Endodermal cell (in vitro differentiated cells): ENCODE measurements around the gene POU2F3. TPM values are rescaled to one million over a fixed set of nuclear protein-coding genes. Genes with fewer than 3 reads are reported as not detected.

Experiments used
- DNase-seq: peaks from one replicate; pipeline ENCODE4 v3.0.0-alpha.2; 2017
- H3K27ac ChIP-seq: 2 replicates; pipeline ENCODE4 v1.5.1; 2013; ENCODE audit warnings: mild to moderate bottlenecking, low read depth, low read length, moderate library complexity
- H3K27me3 ChIP-seq: 2 replicates; pipeline ENCODE4 v1.6.1; 2013; ENCODE audit warnings: mild to moderate bottlenecking, low read length, moderate library complexity; ENCODE audit not compliant: insufficient read depth, control insufficient read depth, poor library complexity, severe bottlenecking
- H3K36me3 ChIP-seq: 2 replicates; pipeline ENCODE4 v1.7.0; 2013; ENCODE audit warnings: mild to moderate bottlenecking, low read length, moderate library complexity; ENCODE audit not compliant: control insufficient read depth, insufficient read depth
- H3K4me1 ChIP-seq: one replicate; pipeline ENCODE4 v1.7.0; 2013; ENCODE audit warnings: low read length; ENCODE audit not compliant: control insufficient read depth, insufficient read depth
- H3K4me3 ChIP-seq: 2 replicates; pipeline ENCODE4 v1.5.1; 2013; ENCODE audit warnings: mild to moderate bottlenecking, low read length, moderate library complexity
- H3K9ac ChIP-seq: 2 replicates; pipeline ENCODE4 v1.6.1; 2013; ENCODE audit warnings: mild to moderate bottlenecking, low read length, moderate library complexity; ENCODE audit not compliant: poor library complexity, severe bottlenecking; ENCODE audit errors: extremely low read depth
- H3K9me3 ChIP-seq: 2 replicates; pipeline ENCODE4 v1.6.1; 2013; ENCODE audit warnings: mild to moderate bottlenecking, low read length, moderate library complexity; ENCODE audit not compliant: control insufficient read depth
- H3K27ac Mint-ChIP-seq: 2 replicates; pipeline ENCODE4 v1.8.0; 2020; ENCODE audit warnings: mixed read lengths
- H3K27me3 Mint-ChIP-seq: 2 replicates; pipeline ENCODE4 v1.8.0; 2021; ENCODE audit warnings: mild to moderate bottlenecking, mixed read lengths; ENCODE audit not compliant: insufficient read depth
- H3K36me3 Mint-ChIP-seq: 2 replicates; pipeline ENCODE4 v1.8.0; 2020; ENCODE audit warnings: low read depth, mixed read lengths
- H3K4me1 Mint-ChIP-seq: 2 replicates; pipeline ENCODE4 v1.8.0; 2020; ENCODE audit warnings: mixed read lengths
- H3K4me3 Mint-ChIP-seq: 2 replicates; pipeline ENCODE4 v1.8.0; 2020; ENCODE audit warnings: mild to moderate bottlenecking, moderate library complexity, mixed read lengths
- H3K9me3 Mint-ChIP-seq: 2 replicates; pipeline ENCODE4 v1.8.0; 2020; ENCODE audit warnings: mild to moderate bottlenecking, mixed read lengths
- CTCF ChIP-seq: fragments of 200-600 bp; sonication (generic); conservative IDR thresholded peaks from 2 replicates; pipeline ENCODE4 v1.5.0; 2021; ENCODE audit warnings: antibody characterized with exemption, mild to moderate bottlenecking
- WGBS, 2 experiments: methylation state at CpG; one replicate each; pipeline versions ENCODE4 v1.1.5 to v1.1.7; 2013; ENCODE audit warnings: missing lambda C conversion rate in 2 of 2, mixed read lengths in 1 of 2; ENCODE audit not compliant: insufficient coverage in 1 of 2, insufficient read length in 1 of 2; 5-methylcytosine and 5-hydroxymethylcytosine counted together
- total RNA-seq, 2 donors: library from RNA; stranded (reverse); fragmentation: NEBNext Ultra II Directional in 1 of 2; extraction: Animal tissue kit (Norgen Biotek cat#: 25700) in 1 of 2; gene quantifications; 2 replicates in 1 of 2; 3 replicates in 1 of 2; pipeline ENCODE4 v1.2.1, GENCODE V29; 2021

The POU2F3 gene
- total RNA-seq, 2 donors from 2014 or later, result 0.46 TPM; not detected in 1

GRCh38 chr11:120261931-120262330 is 22.0 kb downstream of the POU2F3 start:
- Histone ChIP-seq H3K27ac (no peak overlapping the region), H3K36me3 (no peaks in the 10 kb centered on the region), H3K27me3 (no peaks in the 10 kb centered on the region), H3K4me3 (no peak overlapping the region), H3K9me3 (no peaks in the 10 kb centered on the region), H3K9ac (no peak overlapping the region), H3K4me1 (no peaks in the 10 kb centered on the region)
- DNase-seq, result no peak
- no peak for TF ChIP-seq CTCF
- H3K9me3 Mint-ChIP-seq, result no peaks in the 10 kb centered on the region
- H3K36me3 Mint-ChIP-seq, result no peaks in the 10 kb centered on the region
- H3K4me3 Mint-ChIP-seq, result no peak overlapping the region
- peaks cover 34% of the 10 kb centered on the region for H3K27me3 Mint-ChIP-seq
- H3K4me1 Mint-ChIP-seq, result peaks cover 17% of the 10 kb centered on the region
- 94 to 100% methylated on average over 2 to 3 of the region's 3 CpGs for WGBS, 2 experiments
- no peak overlapping the region for H3K27ac Mint-ChIP-seq

DNA sequence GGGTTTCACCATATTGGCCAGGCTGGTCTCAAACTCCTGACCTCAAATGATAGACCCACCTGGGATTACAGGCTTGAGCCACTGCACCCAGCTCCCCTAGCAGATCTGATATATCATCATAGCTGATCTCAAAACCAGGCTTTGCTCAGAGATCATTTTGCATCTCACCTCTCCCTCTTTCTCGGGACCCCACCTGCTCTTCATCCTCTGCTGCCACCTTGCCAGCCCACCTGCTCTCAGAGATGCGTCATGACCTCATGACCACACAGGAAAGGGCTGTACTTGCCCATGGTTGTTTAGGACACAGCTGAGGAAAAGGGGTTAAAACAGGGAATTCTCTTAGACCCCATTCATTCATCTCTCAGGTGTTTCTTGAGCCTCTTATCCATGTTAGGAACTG is 27.4 kb downstream of the POU2F3 start:
- Mint-ChIP-seq H3K27ac (no peak overlapping the region), H3K9me3 (no peaks in the 10 kb centered on the region), H3K27me3 (peaks cover 23% of the 10 kb centered on the region), H3K36me3 (no peaks in the 10 kb centered on the region), H3K4me3 (no peak overlapping the region), H3K4me1 (no peaks in the 10 kb centered on the region)
- H3K9me3 ChIP-seq, result no peaks in the 10 kb centered on the region
- no peak overlapping the region for H3K4me3 ChIP-seq
- H3K27ac ChIP-seq, result no peak overlapping the region
- H3K36me3 ChIP-seq, result no peaks in the 10 kb centered on the region
- 87 to 100% methylated on average over 2 of the region's 2 CpGs for WGBS, 2 experiments
- H3K4me1 ChIP-seq, result no peaks in the 10 kb centered on the region
- peaks cover 8% of the 10 kb centered on the region for H3K27me3 ChIP-seq
- H3K9ac ChIP-seq, result no peak overlapping the region
- no peak for TF ChIP-seq CTCF
- no peak for DNase-seq

DNA sequence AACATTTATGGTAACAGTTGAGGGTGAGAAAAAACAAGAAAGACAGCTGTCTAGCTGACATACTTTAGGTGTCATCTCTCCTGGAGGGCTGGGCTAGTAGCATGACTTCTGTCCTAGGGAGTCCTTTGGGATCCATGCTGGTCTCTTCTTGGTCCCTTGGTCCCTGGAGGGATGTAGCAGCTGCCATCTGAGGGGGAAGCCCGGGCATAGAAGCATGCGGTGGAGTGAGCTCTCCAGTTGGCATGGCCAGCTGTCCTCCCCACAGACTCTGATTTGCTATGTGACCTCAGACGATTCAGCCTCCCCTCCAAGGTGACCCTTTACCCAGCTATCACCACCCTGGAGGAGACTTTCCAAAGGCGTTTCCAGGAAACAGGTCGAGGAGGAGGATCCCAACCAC is 28.7 kb downstream of the POU2F3 start:
- Histone ChIP-seq H3K9me3 (no peaks in the 10 kb centered on the region), H3K9ac (no peak overlapping the region), H3K4me3 (no peak overlapping the region), H3K4me1 (no peaks in the 10 kb centered on the region), H3K27me3 (peaks cover 8% of the 10 kb centered on the region), H3K27ac (no peak overlapping the region), H3K36me3 (no peaks in the 10 kb centered on the region)
- DNase-seq, result no peak
- Mint-ChIP-seq H3K9me3 (no peaks in the 10 kb centered on the region), H3K27ac (no peak overlapping the region), H3K4me3 (no peak overlapping the region), H3K36me3 (no peaks in the 10 kb centered on the region), H3K4me1 (no peaks in the 10 kb centered on the region), H3K27me3 (peaks cover 23% of the 10 kb centered on the region)
- TF ChIP-seq CTCF, result no peak
- WGBS, 2 experiments, result 88 to 91% methylated on average over 5 of the region's 5 CpGs
